D721Med (cell line): ENCODE data around the gene C16orf46.

Source experiments
- DNase-seq: peaks from one replicate; pipeline ENCODE4 v3.0.0; 2011; ENCODE audit warnings: low spot score; ENCODE audit not compliant: insufficient read length
- FAIRE-seq: peaks from 2 replicates; lab custom pipeline; 2011; peaks lifted over from hg19 to GRCh38; lab: Jason Lieb, UNC
- TF ChIP-seq, protein P1 (sequence below): IDR thresholded peaks from 2 replicates; pipeline ENCODE4 v1.5.1; 2012; ENCODE audit warnings: mild to moderate bottlenecking, control low read depth; ENCODE audit not compliant: insufficient read depth; ENCODE audit errors: missing control alignments

Gene C16orf46

DNA sequence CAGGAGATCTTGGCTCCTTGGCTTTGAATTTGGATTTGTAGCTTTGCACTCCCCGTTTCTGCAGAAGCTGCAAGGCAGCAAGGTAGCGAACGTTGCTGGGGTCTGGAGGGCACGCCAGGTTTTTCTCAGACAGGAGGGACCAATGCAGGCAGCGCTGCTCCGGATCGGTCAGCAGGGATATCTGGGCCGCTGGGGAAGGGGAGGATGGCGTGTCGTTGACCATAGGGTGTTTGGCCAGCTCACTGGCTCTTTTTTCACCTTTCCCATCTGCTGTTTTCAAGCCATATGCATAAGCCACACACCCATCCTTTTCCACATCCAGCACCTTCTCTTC is 15.8 kb downstream of the C16orf46 start:
- FAIRE-seq (no peak), DNase-seq (no peak)
- TF ChIP-seq, protein P1, sequence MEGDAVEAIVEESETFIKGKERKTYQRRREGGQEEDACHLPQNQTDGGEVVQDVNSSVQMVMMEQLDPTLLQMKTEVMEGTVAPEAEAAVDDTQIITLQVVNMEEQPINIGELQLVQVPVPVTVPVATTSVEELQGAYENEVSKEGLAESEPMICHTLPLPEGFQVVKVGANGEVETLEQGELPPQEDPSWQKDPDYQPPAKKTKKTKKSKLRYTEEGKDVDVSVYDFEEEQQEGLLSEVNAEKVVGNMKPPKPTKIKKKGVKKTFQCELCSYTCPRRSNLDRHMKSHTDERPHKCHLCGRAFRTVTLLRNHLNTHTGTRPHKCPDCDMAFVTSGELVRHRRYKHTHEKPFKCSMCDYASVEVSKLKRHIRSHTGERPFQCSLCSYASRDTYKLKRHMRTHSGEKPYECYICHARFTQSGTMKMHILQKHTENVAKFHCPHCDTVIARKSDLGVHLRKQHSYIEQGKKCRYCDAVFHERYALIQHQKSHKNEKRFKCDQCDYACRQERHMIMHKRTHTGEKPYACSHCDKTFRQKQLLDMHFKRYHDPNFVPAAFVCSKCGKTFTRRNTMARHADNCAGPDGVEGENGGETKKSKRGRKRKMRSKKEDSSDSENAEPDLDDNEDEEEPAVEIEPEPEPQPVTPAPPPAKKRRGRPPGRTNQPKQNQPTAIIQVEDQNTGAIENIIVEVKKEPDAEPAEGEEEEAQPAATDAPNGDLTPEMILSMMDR, result no peak

DNA sequence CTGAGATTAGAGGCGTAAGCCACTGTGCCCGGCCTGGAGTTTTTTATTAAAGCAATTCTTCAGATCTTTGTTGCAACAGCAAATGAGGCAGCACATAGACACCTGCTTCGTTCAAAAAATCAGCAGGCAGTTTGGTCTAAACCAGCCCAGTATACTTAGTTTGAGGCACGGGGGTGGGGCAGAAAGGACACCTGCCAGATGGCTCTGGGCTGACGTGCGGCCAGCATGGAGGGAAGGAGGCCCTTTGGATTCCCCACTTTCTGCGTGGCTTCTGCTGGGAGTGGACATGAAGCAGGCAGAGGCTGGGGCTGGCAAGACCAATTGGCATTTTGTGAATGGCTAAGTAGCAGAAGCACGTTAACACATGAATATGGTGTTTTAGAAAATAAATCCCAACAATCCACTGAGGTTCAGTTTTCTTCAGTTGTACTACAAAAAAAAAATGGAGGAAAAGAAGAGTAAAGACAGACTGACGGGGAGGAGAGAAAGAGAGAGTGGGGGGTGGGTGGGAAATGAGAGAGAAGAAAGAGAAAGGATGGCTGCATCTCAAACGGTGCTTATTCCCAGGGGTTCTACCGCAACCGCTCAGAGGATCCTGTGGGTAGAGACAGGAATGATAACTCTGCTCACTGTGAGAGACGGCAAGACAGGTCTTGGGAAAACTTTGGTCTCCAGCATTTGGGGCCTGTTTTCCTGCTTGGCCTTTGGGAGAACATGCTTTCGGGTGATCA is 16.3 kb downstream of the C16orf46 start:
- DNase-seq (no peak), FAIRE-seq (no peak)
- TF ChIP-seq, protein P1, result no peak

DNA sequence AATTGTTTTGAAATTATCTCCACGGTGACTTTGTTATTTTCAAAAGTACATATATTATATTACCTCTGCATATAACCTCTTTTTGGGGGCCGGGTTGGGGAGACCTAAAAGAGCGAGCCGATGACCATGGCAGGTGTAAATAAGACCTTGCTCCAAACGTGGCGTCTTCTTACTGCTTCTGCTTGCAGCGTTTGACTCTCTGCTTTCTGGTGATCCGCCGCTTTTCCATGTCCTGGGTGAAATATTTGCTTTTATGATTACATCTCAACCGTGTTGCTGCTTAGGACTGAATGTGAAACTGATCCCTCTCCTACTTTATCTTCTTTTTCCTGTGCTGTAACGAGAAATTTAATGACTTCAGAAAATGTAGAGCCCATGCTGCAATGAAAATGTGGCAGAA is 23.3 kb downstream of the C16orf46 start:
- FAIRE-seq (no peak), DNase-seq (no peak)
- TF ChIP-seq, protein P1, result no peak

DNA sequence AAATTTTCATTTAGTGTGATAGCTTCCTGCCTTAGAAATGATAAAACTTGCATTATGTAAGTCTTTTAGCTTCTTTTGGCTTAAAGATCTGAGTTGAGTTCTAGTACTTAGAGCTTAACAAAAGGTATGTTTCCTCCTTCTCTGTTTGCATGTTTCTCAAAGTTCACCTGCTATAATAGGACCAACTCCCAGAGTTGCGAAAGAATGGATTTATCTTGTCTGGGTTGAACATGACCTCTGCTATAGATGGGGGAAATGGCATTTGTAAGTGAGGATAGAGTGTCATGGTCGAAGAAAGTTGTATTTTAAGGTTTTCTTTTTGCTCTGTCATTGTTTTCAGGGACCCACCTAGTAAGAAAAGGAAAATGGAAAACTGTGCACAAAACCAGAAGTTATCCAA is 34.2 kb downstream of the C16orf46 start:
- DNase-seq (no peak), FAIRE-seq (no peak)

DNA sequence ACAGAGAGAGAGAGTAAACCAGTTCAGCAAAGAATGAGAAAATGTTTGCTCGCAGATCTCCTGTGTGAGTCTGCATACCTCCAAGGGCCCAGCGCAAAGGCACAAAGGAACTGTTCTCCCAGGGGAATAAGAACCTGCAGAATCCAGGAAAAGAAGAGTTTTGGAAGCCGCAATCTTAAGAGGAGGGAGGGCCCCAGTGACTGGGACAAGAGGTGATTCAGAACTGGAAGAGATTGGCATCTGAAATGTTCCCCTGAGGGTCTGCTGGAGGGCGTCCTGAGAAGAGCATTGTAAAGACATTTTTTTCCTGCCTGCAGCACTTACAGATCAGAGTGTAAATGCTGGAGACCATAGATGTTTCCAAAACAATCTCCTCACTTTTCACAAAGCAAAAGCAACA is 35.3 kb downstream of the C16orf46 start:
- FAIRE-seq, result no peak
- TF ChIP-seq, protein P1, result no peak
- DNase-seq, result no peak

More for the DNA sequence above, 34.2 kb downstream of the C16orf46 start:
- TF ChIP-seq, protein P1, result no peak

DNA sequence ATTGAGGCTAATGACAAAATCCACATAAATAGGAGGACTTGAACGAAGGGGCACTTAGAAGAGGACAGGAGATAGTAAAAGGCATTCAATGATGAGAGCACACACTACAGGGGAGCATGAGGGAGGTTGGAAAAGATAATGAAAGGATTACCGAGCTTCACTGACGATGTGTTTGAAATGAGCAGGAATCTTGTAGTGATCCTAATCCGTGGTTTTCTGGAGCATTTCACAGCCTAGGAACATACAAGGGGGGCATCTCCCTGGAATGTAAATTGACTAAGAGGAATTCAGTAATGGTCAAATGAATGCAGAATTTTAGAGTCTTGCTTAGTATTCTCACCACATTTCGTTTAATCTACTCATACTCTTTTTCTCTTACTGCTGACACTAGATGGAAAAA is 36.2 kb downstream of the C16orf46 start:
- DNase-seq (no peak), FAIRE-seq (no peak)
- TF ChIP-seq, protein P1, result no peak

DNA sequence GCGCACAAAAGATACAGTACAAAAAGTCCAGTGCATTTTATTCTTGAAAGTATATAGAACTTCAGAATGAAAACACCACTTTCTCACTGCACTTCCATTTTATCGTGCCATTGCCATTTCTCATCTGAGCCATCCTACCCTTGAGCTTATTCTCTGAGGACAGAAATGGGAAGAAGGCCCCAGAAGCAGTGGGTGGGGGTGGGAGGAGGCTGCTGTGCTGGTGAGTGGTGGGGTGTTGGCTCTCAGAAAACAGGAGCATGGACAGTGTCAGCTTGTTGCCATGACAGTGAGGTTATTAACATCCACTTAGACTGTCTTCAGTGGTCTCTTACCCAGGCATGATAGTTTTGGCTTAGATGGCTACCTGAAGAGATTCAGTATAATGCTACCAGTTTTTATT is 36.9 kb downstream of the C16orf46 start:
- TF ChIP-seq, protein P1, result no peak
- no peak for DNase-seq
- FAIRE-seq, result no peak
